GM19043 (cell line): ENCODE data around the gene ITGAX.

Experiments
- ATAC-seq: cut with Tn5 transposase; IDR thresholded peaks from one replicate; pipeline ENCODE4 v1.9.1; 2021; ENCODE audit warnings: low read depth; ENCODE audit not compliant: unreplicated experiment

ITGAX gene

DNA sequence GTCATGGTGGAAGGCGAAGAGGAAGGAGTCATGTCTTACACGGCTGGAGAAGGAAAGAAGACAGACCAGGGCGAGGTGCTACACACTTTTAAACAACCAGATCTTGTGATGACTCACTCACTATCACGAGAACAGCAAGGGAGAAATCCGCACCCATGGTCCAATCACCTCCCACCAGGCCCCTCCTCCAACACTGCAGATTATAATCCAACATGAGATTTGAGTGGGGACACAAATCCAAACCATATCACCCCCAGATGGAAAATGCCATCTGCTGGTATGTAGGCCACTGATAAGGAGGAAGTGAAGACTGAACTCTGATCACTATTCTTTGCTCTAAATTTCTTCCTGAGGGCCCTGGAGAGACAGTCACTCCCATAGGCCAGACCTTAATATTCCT, 7.5 kb upstream of the ITGAX start:
- no peak for ATAC-seq

DNA sequence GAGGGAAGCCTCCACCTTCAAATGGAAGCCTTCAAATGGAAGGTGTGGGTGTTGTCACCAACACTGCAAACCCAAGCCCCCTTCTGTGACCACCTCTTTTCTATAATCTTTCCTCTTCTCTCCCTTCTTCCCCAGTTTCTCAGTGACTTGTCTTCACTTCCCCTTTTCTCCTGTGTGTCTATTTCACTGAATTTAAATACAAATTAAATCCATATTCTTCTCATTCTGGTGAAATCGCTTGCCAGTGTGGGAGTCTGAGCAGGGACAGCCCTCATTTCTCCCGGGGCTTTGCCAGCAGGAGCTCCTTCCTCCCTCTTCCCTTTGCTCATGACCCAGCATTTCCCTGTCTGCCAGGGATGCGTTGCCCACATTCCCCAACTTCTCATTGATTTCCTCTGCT, 6.4 kb upstream of the ITGAX start:
- no peak for ATAC-seq

GRCh38 chr16:31350275-31351005, 4.5 kb upstream of the ITGAX start:
- no peak for ATAC-seq

DNA sequence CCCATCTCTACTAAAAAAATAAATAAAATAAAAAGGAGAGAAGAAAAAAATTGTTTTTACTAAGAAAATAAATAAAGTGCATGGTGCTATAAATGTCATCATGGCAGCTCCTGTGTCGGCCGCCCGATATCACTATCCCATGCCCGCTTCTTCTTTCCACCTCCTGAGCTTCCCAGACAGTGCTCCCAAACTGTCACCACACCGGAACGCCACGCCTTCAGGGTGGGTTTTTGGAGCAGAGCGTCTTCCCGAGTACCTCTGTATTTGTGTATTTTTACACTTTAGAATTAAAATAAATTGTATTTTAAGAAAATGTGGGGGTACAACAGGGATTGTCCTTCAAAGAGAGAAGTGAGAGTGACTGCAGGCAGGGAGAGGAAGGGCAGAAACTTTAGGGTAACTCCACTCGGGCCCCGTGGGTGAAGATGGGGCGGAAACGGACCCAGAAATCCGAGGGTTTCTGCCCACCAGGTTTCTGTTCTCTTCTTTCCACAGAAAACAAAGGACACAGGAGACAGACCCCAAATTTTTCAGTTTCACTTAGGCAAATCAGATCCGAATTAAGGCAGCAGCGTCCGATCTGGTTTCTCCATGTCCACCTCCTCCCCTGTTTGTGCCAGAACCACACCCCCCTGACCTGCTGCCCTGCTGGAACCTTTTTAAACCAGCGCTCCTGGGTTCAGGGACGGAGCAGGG, 3.6 kb upstream of the ITGAX start:
- no peak for ATAC-seq

- ATAC-seq, result no peak
Measured at GRCh38 chr16:31351942-31352325, 3.0 kb upstream of the ITGAX start.

- ATAC-seq, result no peak
Measured at GRCh38 chr16:31352376-31353115, 2.4 kb upstream of the ITGAX start.

- no peak for ATAC-seq
Measured at GRCh38 chr16:31355431-31356100, 590 bp downstream of the ITGAX start.

- no peak for ATAC-seq
Measured at GRCh38 chr16:31356566-31357323, 1.8 kb downstream of the ITGAX start.

- ATAC-seq, result no peak
Measured at GRCh38 chr16:31357324-31358109, 2.5 kb downstream of the ITGAX start.

DNA sequence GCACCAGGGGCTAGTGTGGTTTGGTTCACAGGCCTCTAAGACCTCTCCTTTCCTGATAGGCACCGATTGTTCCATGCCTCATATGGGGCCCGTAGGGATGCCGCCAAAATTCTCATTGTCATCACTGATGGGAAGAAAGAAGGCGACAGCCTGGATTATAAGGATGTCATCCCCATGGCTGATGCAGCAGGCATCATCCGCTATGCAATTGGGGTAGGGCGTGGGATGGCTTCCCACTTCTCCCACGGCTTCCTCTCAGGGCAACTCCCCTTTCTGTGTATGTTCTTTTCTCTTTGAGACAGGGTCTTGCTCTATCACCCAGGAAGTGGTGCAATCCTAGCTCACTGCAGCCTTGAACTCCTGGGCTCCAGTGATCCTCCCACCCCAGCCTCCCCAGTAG, 5.3 kb downstream of the ITGAX start:
- no peak for ATAC-seq

DNA sequence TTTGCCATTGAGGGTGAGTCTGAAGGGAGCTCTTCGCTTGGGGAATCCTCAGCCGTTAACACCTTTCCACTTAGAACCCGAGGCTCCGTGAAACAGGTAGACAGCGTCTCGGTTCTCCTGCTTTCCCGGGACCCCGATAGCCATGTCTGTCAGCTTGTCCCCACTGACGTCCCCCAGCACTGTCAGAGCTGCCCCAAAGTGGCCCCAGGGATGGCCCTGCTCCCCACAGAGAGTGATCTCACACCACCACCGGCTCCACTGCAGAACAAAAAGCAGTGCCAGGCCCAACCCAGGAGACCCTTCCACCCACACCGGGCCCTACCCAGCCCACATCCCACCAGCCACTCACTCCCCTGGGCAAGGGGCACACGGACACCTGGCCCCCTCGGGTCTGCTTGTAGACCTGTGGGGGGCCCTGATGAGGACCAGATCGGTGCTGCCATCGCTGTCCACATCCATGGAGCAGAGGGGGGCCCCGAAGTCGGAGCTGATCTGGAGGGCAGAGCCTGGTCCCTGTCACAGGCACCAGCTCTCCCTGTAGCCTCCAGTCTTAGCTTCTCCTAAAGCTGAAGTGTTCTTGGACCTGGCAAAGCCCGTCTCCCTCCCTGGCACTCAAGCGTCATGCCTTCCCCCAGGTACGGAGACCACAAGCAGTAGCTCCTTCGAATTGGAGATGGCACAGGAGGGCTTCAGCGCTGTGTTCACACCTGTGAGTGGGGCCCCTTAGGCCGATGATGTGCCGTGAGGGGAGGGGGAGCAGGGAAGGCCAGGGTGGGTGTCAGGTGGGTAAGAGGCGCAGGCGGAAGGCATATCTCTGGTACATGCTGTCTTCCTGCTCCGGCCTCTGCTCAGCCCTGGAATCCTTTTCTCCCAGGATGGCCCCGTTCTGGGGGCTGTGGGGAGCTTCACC, 6.5 kb downstream of the ITGAX start:
- ATAC-seq, result no peak

GRCh38 chr16:31362476-31363405, 7.8 kb downstream of the ITGAX start:
- ATAC-seq, result no peak

DNA sequence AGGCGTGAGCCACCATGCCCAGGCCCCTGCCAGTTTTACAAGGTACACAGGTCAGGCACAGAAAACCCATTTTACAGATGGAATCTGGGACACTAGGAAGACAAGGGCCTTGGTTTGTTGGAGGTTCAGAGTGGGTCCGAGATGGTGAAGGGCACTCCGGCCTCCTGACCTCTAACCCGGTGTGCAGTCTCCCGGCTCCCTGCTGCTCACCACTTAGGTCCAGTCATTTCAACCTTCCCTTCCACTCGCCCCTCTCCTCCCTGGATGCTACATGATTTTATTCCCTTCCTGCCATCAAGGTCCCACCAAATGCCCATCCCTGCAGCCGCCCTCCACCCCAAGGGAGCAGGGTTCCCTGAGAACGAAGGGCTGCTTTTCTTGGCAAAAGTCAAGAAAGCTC, 8.7 kb downstream of the ITGAX start:
- ATAC-seq, result no peak

DNA sequence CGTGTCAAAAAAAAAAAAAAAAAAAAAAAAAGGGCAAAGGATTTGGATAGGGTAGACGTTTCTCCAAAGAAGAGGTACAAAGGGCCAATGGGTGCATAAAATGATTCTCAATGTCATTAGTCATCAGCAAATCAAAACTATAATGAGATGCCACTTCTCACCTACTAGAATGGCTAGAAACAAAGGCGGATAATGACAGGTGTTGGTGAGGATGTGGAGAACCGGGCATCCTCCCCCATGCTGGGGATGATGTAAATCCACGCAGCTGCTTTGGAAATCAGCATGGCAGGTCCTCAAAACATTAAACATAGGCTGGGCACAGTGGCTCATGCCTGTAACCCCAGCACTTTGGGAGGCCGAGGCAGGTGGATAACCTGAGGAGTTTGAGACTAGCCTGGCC, 9.4 kb downstream of the ITGAX start:
- ATAC-seq, result no peak

GRCh38 chr16:31365131-31365865, 10.3 kb downstream of the ITGAX start:
- ATAC-seq, result no peak

- no peak for ATAC-seq
Measured at GRCh38 chr16:31367853-31368252, 12.9 kb downstream of the ITGAX start.

DNA sequence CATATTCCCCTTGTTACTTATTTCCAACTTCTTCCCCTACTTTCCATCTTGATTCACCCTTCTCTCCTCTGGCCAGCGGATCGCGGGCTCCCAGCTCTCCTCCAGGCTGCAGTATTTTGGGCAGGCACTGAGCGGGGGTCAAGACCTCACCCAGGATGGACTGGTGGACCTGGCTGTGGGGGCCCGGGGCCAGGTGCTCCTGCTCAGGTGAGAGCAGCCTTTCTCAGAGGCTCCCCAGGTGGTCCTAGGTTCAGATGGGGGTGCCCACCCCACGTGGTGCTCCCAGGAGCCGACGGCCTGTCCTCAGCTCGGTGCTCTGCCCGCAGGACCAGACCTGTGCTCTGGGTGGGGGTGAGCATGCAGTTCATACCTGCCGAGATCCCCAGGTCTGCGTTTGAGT, 16.0 kb downstream of the ITGAX start:
- no peak for ATAC-seq
